Activated T-helper 1 cell treated with anti-CD3 and anti-CD28 coated beads, Interleukin-12 subunit alpha, Interleukin-12 subunit beta, Interleukin-2, Interleukin-4 antibody, amounts not matched to agents 30 ng/mL and 10 ng/mL and 1 ng/mL, durations not matched to agents 14 hours and 24 hours and 36 hours (primary cell): Measurements from ENCODE around the gene FTCD. TPM values are rescaled to one million over a fixed set of nuclear protein-coding genes. Genes with fewer than 3 reads are reported as not detected.
"Not testable (repeated sequence)": the region's sequence is repeated elsewhere in the genome, so short reads cannot be mapped to it uniquely, and the experiment has no call there.

Experiments used
- DNase-seq: peaks from one replicate; pipeline ENCODE4 v3.0.0; 2021; ENCODE audit warnings: low spot score
- H3K27ac Mint-ChIP-seq: one replicate; pipeline ENCODE4 v1.8.0; 2021; ENCODE audit warnings: mild to moderate bottlenecking, mixed read lengths
- H3K27me3 Mint-ChIP-seq: one replicate; pipeline ENCODE4 v1.8.0; 2022; ENCODE audit warnings: mild to moderate bottlenecking, moderate library complexity, mixed read lengths; ENCODE audit not compliant: insufficient read depth
- H3K36me3 Mint-ChIP-seq: one replicate; pipeline ENCODE4 v1.8.0; 2021; ENCODE audit warnings: low read depth, mixed read lengths
- H3K4me1 Mint-ChIP-seq: one replicate; pipeline ENCODE4 v1.8.0; 2021; ENCODE audit warnings: low read depth, mixed read lengths
- H3K4me3 Mint-ChIP-seq: one replicate; pipeline ENCODE4 v1.8.0; 2021; ENCODE audit warnings: mild to moderate bottlenecking, moderate library complexity, mixed read lengths
- H3K9me3 Mint-ChIP-seq: one replicate; pipeline ENCODE4 v1.8.0; 2021; ENCODE audit warnings: mixed read lengths
- intact Hi-C: fragments of 100-400 bp; cut with micrococcal nuclease; formaldehyde crosslinking; loops from one replicate; pipeline ENCODE4 v1.15.1; 2024
- total RNA-seq: library from RNA; stranded (reverse); gene quantifications from 2 replicates; pipeline ENCODE4 v1.2.3, GENCODE V29; 2022

Gene FTCD, protein sequence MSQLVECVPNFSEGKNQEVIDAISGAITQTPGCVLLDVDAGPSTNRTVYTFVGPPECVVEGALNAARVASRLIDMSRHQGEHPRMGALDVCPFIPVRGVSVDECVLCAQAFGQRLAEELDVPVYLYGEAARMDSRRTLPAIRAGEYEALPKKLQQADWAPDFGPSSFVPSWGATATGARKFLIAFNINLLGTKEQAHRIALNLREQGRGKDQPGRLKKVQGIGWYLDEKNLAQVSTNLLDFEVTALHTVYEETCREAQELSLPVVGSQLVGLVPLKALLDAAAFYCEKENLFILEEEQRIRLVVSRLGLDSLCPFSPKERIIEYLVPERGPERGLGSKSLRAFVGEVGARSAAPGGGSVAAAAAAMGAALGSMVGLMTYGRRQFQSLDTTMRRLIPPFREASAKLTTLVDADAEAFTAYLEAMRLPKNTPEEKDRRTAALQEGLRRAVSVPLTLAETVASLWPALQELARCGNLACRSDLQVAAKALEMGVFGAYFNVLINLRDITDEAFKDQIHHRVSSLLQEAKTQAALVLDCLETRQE
- 0.56 and 0.62 TPM in 2 replicates for total RNA-seq

- intact Hi-C loops, result no loop called here
- Mint-ChIP-seq H3K27ac (no peak within 1 kb of the TSS), H3K4me3 (no peak within 1 kb of the TSS), H3K36me3 (no peaks in the 10 kb centered on the region), H3K9me3 (no peaks in the 10 kb centered on the region), H3K27me3 (no peaks in the 10 kb centered on the region), H3K4me1 (no peaks in the 10 kb centered on the region)
- DNase-seq, result no peak
These were observed at the start of gene FTCD for GRCh38 chr21:46155514-46156377. Gene FTCD (minus strand): TSS chr21:46155579. CDS start chr21:46155523, 56 bp downstream.

DNA sequence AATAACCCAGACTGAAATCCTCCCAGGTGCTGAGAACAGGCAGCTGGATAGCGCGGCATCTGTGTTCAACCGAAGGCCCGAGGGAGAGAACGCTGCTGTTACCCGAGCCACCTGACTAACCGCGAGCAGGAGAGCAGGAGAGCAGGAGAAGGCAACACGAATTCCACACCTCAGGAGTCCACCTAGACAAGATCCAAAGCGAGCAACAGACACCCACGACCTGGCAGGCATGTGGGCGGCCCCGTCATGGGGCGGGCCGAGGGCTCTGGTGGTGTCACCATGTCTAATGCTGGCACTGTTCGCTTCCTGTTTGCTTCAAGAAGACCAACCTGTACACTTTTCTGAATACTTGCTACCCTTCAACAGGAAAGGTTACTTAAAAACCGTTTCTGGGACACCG lies 49.8 kb upstream of the FTCD start:
- H3K36me3 Mint-ChIP-seq, result peaks cover 12% of the 10 kb centered on the region
- H3K9me3 Mint-ChIP-seq, result no peaks in the 10 kb centered on the region
- H3K4me3 Mint-ChIP-seq, result no peak overlapping the region
- intact Hi-C loops, result no loop called here
- H3K27ac Mint-ChIP-seq, result no peak overlapping the region
- H3K27me3 Mint-ChIP-seq, result no peaks in the 10 kb centered on the region
- no peaks in the 10 kb centered on the region for H3K4me1 Mint-ChIP-seq
- no peak for DNase-seq

DNA sequence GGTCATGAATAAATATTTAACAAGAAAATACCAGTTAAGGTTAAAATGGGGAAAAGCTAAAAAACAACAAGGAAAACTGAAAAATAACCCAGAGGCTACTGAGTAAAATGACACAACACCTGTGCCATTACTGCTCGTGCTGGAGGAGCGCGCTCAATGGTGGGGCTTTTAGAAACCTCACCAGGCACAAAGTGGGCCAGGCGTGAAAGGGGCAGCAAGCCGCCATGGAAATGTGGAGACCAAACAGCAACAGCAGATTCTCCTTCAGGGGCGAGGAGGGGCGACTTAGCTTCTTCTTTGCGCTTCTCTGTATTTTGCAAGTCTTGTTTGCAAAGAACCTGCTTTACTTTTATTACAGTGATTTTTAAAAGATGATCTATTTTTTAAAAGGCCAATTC lies 47.8 kb upstream of the FTCD start:
- Mint-ChIP-seq H3K9me3 (no peaks in the 10 kb centered on the region), H3K27ac (no peak overlapping the region)

DNA sequence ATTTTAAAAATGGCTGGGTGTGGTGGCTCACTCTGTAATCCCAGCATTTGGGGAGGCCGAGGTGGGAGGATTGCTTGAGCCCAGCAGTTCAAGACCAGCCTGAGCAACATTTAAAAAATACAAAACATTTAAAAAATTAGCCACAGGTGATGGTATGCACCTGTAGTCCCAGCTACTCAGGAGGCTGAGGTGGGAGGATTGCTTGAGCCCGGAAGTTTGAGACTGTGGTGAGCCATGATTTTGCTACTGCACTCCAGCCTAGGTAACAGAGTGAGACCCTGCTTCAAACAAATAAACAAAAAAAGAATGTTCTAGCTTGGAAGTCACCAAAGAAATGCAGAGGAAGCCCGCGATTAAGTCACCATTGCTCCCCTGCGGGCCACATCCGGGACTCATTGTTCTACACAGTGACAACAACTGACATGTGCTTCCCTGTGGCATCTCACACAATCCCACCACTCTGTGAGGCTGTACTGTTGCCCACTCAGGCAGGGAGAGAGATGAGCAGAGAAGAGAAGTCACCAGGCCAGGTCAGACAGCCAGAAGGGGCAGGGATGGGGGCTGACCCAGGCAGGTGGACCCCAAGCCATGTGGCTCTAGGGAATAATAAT lies 47.3 kb upstream of the FTCD start:
- H3K27ac Mint-ChIP-seq, result no peak overlapping the region

More for the DNA sequence above, 47.8 kb upstream of the FTCD start:
- intact Hi-C loops, result no loop called here
- H3K36me3 Mint-ChIP-seq, result peaks cover 27% of the 10 kb centered on the region
- no peak overlapping the region for H3K4me3 Mint-ChIP-seq
- no peak for DNase-seq
- H3K4me1 Mint-ChIP-seq, result no peaks in the 10 kb centered on the region
- H3K27me3 Mint-ChIP-seq, result no peaks in the 10 kb centered on the region

DNA sequence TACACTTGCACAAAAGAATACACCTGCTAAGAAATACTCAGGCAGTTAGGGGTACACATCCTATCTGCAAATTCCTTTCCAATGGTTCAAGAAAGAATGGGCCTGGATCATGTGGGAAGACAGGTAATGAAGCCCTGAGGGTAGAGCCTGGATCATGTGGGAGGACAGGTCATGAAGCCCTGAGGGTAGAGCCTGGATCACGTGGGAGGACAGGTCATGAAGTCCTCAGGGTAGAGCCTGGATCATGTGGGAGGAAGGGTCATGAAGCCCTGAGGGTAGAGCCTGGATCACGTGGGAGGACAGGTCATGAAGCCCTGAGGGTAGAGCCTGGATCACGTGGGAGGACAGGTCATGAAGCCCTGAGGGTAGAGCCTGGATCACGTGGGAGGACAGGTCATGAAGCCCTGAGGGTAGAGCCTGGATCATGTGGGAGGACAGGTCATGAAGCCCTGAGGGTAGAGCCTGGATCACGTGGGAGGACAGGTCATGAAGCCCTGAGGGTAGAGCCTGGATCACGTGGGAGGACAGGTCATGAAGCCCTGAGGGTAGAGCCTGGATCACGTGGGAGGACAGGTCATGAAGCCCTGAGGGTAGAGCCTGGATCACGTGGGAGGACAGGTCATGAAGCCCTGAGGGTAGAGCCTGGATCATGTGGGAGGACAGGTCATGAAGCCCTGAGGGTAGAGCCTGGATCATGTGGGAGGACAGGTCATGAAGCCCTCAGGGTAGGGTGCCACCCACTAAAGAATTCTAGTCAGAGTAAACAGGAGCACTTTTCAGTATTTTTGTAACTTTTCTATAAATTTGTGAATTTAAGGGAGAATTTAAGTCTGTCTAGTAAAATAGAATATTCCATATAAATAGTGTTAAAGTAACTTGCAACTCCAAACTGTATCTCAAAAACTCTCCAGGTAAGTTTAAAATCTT lies 45.8 kb upstream of the FTCD start:
- H3K4me1 Mint-ChIP-seq, DNase-seq, intact Hi-C loops, H3K27me3 Mint-ChIP-seq, H3K4me3 Mint-ChIP-seq, H3K9me3 Mint-ChIP-seq: not testable (repeated sequence)
- Mint-ChIP-seq H3K27ac (peak overlapping the region; percentile 55), H3K36me3 (peaks cover 26% of the 10 kb centered on the region)

More for the DNA sequence above, 47.3 kb upstream of the FTCD start:
- H3K36me3 Mint-ChIP-seq, result peaks cover 25% of the 10 kb centered on the region
- intact Hi-C loops, result no loop called here
- DNase-seq, result no peak
- no peaks in the 10 kb centered on the region for H3K4me1 Mint-ChIP-seq
- no peak overlapping the region for H3K4me3 Mint-ChIP-seq
- H3K9me3 Mint-ChIP-seq, result no peaks in the 10 kb centered on the region
- no peaks in the 10 kb centered on the region for H3K27me3 Mint-ChIP-seq

GRCh38 chr21:46199436-46200373 lies 44.3 kb upstream of the FTCD start:
- Mint-ChIP-seq H3K27me3 (no peaks in the 10 kb centered on the region), H3K36me3 (peaks cover 23% of the 10 kb centered on the region), H3K27ac (no peak overlapping the region), H3K4me1 (no peaks in the 10 kb centered on the region), H3K9me3 (no peaks in the 10 kb centered on the region), H3K4me3 (no peak overlapping the region)
- intact Hi-C loops, result no loop called here
- no peak for DNase-seq

- Mint-ChIP-seq H3K27me3 (no peaks in the 10 kb centered on the region), H3K36me3 (peaks cover 29% of the 10 kb centered on the region), H3K4me1 (no peaks in the 10 kb centered on the region), H3K9me3 (no peaks in the 10 kb centered on the region), H3K27ac (no peak overlapping the region), H3K4me3 (no peak overlapping the region)
- intact Hi-C loops, result no loop called here
- DNase-seq, result no peak
These were observed 41.4 kb upstream of the FTCD start for GRCh38 chr21:46196733-46197132.

GRCh38 chr21:46195595-46196195 lies 40.3 kb upstream of the FTCD start:
- no peak overlapping the region for H3K4me3 Mint-ChIP-seq
- H3K27me3 Mint-ChIP-seq, result no peaks in the 10 kb centered on the region
- no peaks in the 10 kb centered on the region for H3K4me1 Mint-ChIP-seq
- no peaks in the 10 kb centered on the region for H3K9me3 Mint-ChIP-seq
- no peak for DNase-seq
- intact Hi-C loops, result no loop called here
- H3K27ac Mint-ChIP-seq, result no peak overlapping the region
- H3K36me3 Mint-ChIP-seq, result peaks cover 29% of the 10 kb centered on the region

GRCh38 chr21:46194374-46195334 lies 39.3 kb upstream of the FTCD start:
- no peak for DNase-seq
- Mint-ChIP-seq H3K4me3 (no peak overlapping the region), H3K4me1 (no peaks in the 10 kb centered on the region), H3K27me3 (no peaks in the 10 kb centered on the region), H3K27ac (no peak overlapping the region), H3K36me3 (peaks cover 25% of the 10 kb centered on the region), H3K9me3 (no peaks in the 10 kb centered on the region)
- intact Hi-C loops, result no loop called here

DNA sequence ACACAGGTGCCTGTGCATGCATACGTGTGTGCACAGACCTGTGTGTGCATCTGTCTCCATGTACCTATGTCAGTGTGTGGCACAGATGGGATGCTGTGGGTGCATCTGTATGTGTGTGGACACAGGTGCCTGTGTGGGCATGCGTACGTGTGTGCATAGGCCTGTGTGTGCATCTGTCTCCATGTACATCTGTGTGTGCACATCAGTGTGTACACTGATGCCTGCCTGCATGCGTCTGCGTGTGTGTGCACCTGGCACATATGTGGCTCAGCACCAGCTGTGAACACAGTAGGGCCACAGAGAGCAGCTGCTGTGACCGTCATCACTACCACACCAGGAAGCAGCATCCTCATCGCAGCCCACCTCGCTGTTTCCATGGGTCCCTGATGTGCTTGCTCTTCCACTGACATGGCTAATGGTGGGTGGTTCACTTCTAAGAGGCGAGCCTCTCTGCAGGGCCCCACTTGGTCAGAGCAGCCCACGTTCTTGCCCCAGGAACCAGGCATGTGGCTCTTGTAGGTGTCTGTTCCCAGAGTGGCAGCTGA lies 38.5 kb upstream of the FTCD start:
- Mint-ChIP-seq H3K36me3 (peaks cover 17% of the 10 kb centered on the region), H3K4me3 (no peak overlapping the region), H3K4me1 (no peaks in the 10 kb centered on the region), H3K27ac (no peak overlapping the region), H3K27me3 (no peaks in the 10 kb centered on the region), H3K9me3 (no peaks in the 10 kb centered on the region)
- DNase-seq, result no peak
- intact Hi-C loops, result no loop called here
